Right renal pelvis (tissue), 4 donors: Measurements from ENCODE around the gene OR2V2. TPM values are rescaled to one million over a fixed set of nuclear protein-coding genes. Genes with fewer than 3 reads are reported as not detected.

ENCODE experiments used
- DNase-seq, 4 donors: peaks; one replicate each; pipeline ENCODE4 v3.0.0-alpha.2; 2013; ENCODE audit warnings: low read depth in 4 of 4, low spot score in 3 of 4, missing footprints in 1 of 4
- polyA plus RNA-seq, 4 donors: library from polyadenylated mRNA; unstranded; fragments of 120-200 nt; gene quantifications; one replicate each; pipeline ENCODE4 v1.2.1, GENCODE V29; 2013; ENCODE audit not compliant: insufficient read length in 4 of 4

The OR2V2 gene
- polyA plus RNA-seq, 4 donors: 0.01 TPM; not detected in 3

DNA sequence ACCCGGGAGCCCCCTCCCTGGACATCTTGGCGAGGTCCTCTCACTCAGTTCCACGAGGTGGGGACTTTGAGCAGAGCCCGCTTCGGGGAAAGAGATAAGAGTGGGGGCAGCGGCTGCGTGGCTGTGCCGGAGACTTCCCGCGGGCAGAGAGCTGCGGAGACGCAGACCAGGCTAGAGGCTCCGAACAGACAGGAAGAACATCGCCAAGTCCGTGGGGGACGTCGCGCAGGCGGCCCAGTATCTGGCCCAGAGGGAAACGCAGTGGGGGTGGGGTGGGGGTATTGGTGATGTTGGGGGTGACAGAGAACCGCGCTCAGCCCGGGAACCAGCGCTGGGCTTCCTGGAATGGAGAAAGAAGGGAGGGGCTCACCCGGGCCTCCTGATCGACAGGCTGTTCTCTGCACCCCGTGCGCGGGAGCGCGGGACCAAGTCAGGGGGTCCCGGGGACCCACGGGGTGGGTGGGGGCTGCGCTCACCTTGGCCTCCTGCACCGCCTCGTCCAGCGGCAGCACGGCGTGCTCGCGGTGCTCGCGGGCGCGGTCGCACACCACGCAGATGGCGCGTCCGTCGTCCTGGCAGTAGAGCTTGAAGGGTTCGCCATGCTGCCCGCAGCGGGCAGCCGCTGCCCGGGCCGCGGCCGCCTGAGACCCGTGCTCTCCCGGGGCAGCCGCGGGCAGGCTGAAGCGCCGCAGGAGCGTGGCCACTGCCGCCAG, 56.9 kb downstream of the OR2V2 start:
- DNase-seq: no peak

- DNase-seq: no peak
Observed at GRCh38 chr5:181204826-181205760, 57.7 kb downstream of the OR2V2 start, which contains the start of gene TRIM7. TRIM7 (minus strand) TSS chr5:181205196; CDS start chr5:181205110, 86 bp downstream.

DNA sequence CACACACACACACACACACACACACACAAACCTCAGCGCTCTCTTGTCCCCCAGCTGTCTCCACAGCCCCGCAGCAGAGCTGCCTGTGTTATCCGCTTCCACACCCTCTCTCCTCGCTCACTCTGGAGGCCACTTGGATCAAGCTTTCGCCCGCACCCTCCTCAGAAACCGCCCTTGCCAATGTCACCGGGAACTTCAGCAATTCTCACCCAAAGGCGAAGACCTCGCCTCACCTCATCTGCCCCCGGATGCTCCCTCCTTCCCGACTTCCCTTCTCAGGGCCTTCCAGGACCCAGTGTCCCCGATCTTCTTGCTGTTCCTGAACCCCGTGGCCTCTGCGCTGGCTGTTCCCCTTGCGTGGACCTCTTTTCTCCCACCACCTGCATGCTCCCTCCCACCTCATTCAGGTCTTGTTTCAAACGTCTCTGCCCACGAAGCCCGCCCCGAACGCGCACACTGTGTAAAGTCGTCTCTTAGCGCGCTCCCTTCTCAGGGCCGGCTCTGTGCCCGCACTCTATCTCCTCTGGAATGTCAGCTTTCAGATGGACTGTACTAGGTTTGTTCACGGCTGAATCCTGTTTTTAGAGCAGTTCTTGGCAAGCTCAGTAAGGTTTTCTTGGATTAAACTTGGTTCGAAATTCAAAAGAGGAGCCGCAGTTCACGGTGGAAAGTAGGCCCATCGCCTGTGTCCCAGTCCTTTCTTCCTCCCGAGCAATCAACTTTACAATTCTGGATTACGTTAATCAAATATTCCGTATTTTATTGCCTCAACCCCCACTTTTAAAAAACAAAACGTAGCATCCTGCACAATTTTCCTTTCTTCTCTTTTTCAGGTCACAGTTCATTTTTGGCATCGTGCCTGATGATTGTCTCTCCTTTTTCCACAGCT, 58.6 kb downstream of the OR2V2 start:
- DNase-seq: no peak

- DNase-seq: no peak
Observed at GRCh38 chr5:181207214-181207959, 60.0 kb downstream of the OR2V2 start.

- DNase-seq: no peak
Observed at GRCh38 chr5:181207960-181208253, 60.5 kb downstream of the OR2V2 start.

Other genes starting within 250 kb of the OR2V2 start
- under 1 TPM; 0.24 to 0.71 (median 0.57) TPM for gene BTNL8, start 248.4 kb upstream of the OR2V2 start, polyA plus RNA-seq
- under 1 TPM in 3 of 4 donors, not detected in 1; 0.09 to 0.12 (median 0.10) TPM for gene BTNL3, start 158.7 kb upstream of the OR2V2 start, polyA plus RNA-seq
- gene BTNL9, start 107.3 kb upstream of the OR2V2 start, polyA plus RNA-seq: 10 to 100 TPM in 1 of 4 donors, 1 to 10 TPM in 3; 7.0 to 12.1 (median 8.0) TPM
- gene OR2V1, start 16.4 kb upstream of the OR2V2 start, polyA plus RNA-seq: under 1 TPM in 1 of 4 donors, not detected in 3; 0.03 TPM
- under 1 TPM in 3 of 4 donors, not detected in 1; 0.09 to 0.29 (median 0.18) TPM for gene TRIM7, start 57.6 kb downstream of the OR2V2 start, polyA plus RNA-seq
- 10 to 100 TPM; 32.1 to 36.3 (median 32.9) TPM for gene TRIM41, start 75.7 kb downstream of the OR2V2 start, polyA plus RNA-seq
- gene RACK1, start 96.3 kb downstream of the OR2V2 start, polyA plus RNA-seq: 1,000 to 10,000 TPM; 2,414 to 2,717 (median 2,483) TPM
- gene TRIM52, start 113.6 kb downstream of the OR2V2 start, polyA plus RNA-seq: 10 to 100 TPM; 20.6 to 33.1 (median 25.3) TPM
- gene OR4F3, start 219.7 kb downstream of the OR2V2 start, polyA plus RNA-seq: under 1 TPM in 1 of 4 donors, not detected in 3; 0.06 TPM